Hepatocyte (in vitro differentiated cells): ENCODE results near the gene RABGAP1L.

Experiments
- CTCF ChIP-seq: fragments of 200-600 bp; sonication (generic); IDR thresholded peaks from 2 replicates; pipeline ENCODE4 v1.5.1; 2016; ENCODE audit warnings: antibody characterized with exemption, mild to moderate bottlenecking; ENCODE audit not compliant: poor library complexity
- EZH2 ChIP-seq: fragments of 200-600 bp; sonication (generic); IDR thresholded peaks from 2 replicates; pipeline ENCODE4 v1.6.1; 2016; ENCODE audit warnings: antibody characterized with exemption, mild to moderate bottlenecking, borderline replicate concordance
- EZH2phosphoT487 ChIP-seq: fragments of 200-600 bp; sonication (generic); IDR thresholded peaks from one replicate; pipeline ENCODE4 v1.6.1; 2018; ENCODE audit warnings: antibody characterized with exemption, mild to moderate bottlenecking, low read depth, moderate library complexity; ENCODE audit not compliant: unreplicated experiment, severe bottlenecking

GRCh38 chr1:174949645-174950044 lies 790.3 kb downstream of the RABGAP1L start:
- TF ChIP-seq CTCF (no peak), EZH2 (no peak), EZH2phosphoT487 (no peak)
